HG03039 (cell line): ENCODE results near the gene NUDT3.
"Not testable (repeated sequence)": the region's sequence is repeated elsewhere in the genome, so short reads cannot be mapped to it uniquely, and the experiment has no call there.

Experiments
- ATAC-seq: cut with Tn5 transposase; IDR thresholded peaks from one replicate; pipeline ENCODE4 v1.9.1; 2021; ENCODE audit warnings: mild to moderate bottlenecking, moderate library complexity; ENCODE audit not compliant: unreplicated experiment

The NUDT3 gene

DNA sequence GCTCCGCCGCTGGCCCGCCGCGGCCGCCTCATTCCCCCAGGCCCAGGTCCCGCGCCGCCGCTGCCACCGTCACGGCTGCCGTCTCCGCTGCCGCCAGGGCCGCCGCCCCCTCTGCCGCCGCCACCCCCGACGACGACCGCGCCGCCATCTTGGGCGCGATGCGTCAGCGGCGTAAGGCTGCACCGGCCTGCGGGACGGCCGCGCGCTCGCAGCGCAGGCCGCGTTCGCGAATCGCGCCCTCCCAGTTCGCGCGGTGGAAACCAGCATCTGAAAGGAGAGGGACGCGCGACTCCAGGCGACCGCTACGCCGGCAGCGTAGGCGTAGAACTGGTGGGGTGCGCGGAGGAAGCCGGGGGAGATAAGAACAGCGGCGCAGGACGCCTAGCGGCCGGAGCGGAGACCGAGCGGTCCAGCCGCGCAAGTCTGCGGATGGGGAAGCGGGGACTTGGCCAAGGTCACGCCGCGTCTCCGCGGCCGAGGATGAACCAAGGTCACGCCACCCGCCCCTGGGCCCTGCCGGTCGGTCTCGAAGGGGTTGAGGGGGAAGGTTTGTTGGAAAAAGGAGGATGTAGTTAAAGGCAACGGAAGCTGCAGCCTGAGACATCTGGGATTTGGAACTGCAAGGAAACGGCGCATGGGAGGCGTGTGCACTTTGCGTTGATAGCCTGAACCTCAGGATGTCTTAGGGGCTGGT, at the start of gene NUDT3:
NUDT3 (minus strand) TSS at position 173 of the 694 bp plus-strand sequence. CDS start 307 bp downstream, outside the sequence.
- peak; percentile 82 for ATAC-seq

DNA sequence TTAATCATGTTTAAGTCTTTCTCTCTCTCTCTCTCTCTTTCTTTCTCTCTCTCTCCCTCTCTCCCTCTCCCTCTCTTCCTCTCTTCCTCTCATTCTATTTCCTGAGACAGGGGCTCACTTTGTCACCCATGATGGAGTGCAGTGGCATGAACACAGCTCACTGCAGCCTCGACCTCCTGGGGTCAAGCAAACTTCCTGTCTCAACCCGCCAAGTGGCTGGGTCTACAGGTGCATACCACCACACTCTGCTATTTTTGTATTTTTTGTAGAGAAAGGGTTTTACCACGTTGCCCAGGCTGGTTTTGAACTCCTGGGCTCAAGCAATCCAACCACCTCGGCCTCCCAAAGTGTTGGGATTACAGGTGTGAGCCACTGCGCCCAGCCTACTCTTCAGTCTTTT, 49.1 kb upstream of the NUDT3 start:
- ATAC-seq = no peak

DNA sequence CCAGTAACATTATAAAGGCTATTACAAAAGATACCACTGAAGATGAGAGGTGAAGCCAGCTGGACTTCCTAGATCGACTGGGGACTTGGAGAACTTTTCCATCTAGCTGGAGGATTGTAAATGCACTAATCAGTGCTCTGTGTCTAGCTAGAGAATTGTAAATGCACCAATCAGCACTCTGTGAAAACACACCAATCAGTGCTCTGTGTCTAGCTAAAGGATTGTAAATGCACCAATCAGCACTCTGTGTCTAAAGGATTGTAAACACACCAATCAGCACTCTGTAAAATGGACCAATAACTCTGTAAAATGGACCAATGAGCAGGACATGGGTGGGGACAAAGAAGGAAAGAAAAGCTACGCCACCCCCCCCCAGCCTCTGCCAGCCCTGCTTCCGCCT, 47.0 kb upstream of the NUDT3 start:
- ATAC-seq = no peak

DNA sequence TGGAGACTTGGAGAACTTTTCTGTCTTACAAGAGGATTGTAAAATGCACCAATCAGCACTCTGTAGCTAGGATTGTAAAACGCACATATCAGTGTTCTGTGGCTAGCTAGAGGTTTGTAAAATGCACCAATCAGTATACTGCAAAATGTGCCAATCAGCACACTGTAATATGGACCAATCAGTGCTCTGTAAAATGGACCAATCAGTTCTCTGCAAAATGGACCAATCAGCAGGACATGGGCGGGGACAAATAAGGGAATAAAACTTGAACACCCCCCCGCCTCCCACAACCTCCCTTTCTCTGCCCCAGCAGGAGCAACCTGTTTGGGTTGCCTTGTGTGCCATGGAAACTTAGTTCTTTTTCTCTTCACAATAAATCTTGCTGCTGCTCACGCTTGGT, 46.2 kb upstream of the NUDT3 start:
- no peak for ATAC-seq

DNA sequence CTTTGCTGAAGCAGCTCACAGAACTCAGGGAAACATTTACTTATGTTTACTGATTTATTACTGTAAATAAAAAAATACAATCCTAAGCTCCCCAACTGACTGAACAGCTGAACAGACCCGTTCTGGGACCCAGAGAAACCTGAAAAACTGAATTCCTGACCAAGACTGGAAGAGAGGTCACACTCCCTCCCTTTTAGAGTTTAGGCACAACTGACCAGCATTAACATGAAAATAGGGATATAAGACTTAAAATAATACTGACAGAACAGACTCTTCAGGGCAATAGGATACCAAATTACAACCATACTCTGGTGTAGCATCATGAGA, 45.1 kb upstream of the NUDT3 start:
- ATAC-seq = no peak

DNA sequence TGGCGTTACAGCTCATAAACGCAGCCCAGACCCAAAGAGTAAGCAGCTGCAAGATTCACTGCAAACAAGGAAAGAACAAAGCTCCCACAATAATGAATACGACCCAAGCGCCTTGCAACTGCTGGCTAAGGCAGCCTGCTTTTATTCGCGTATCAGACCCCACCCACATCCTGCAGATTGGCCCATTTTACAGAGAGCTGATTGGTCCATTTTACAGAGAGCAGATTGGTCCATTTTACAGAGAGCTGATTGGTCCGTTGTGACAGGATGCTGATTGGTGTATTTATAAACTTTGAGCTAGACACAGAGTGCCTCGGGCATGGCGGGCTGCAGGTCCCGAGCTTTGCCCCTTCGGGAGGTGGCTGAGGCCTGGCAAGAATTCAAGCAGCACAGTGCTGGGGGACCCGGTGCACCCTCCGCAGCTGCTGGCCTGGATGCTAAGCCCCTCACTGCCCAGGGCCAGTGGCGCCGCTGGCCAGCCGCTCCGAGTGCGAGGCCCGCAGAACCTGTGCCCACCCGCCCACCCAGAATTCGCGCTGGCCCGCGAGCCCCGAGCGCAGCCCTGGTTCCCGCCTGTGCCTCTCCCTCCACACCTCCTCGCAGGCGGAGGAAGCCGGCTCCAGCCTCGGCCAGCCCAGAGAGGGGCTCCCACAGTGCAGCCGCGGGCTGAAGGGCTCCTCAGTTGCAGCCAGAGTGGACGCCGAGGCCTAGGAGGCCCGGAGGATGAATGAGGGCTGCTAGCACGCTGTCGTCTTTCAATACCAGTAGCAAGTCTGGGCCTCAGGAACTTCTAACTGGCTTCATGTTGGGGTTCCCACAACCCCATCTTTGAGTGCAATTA, 44.6 kb upstream of the NUDT3 start:
- ATAC-seq = no peak

DNA sequence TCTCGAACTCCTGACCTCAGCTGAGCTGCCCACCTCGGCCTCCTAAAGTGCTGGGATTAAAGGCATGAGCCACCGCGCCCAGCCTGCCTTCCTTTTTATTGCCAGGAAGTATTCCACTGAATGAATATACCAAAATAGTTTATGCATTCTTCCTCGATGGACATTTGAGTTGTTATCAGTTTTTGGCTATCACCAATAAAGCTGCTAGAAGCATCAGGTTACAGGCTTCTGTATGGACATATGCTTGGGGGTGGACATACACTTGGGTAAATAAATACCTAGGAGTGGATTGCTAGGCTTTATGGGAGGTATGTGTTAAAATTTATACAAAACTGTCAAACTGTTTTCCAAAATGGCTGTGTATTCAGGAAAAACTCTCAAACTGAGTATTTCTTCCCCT, 43.4 kb upstream of the NUDT3 start:
- ATAC-seq = no peak

DNA sequence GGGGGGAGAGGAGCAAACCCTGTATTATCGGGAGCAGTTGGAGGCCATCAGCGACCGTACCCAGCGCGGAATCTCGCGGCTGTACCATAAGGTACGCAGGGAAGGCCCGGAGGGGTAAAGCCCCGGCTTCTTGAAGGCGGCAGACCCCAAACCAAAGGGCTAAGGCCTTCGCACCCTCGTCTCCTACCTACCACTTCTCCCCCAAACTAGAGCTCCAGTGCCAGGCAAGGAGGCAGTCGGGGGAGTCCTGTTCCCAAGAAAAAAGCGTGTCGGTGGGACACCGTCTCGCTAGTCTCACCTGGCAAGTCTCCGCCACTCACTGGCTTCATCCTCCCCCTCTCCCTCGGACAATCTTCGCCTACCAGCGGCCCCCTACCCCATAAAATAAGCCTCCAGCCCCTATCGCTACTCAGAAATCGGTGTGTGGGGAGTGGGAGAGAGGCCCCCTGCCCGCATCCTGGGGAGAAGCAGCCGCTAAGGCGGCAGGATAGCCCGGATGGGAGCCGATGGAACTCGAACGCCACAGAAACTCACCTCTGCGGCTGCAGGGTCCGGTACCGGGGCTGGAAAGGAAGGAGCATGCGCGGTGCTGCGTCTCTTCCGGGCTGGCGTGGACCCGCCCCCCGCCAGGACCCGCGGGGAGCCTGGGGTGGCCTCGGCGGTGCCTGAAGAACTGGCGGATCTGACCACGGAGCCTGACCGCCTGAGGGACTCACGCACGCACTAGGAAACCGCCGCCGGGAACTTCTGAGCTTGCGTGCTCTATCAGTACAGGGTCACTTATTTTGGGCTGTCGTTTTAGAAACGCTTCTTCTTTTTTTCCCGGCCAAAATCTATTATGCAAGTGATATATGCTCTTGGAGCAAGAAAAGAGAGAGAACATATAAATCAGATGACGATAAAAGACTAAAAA, 33.3 kb upstream of the NUDT3 start, which contains the start of gene RPS10:
RPS10 (minus strand) TSS at position 572 of the 913 bp plus-strand sequence. CDS start 848 bp downstream, outside the sequence.
- peak; percentile 80 for ATAC-seq

DNA sequence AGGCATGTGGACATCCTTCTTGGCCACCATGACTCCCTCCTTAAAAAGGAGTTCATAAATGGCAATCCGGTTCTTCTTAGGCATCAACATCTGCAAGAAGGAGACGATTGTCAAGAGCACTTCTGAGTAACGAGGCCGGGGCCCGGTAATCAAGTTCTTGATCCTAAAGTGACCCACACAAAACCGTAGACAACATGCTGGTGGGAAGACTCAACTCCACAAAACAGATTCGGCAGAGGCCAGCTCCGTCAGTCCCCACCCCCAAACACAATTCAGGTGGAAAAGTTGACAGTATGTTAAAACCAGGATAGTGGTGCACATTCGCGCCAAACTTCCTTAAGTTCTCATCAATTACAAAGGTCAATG, 32.6 kb upstream of the NUDT3 start:
- no peak for ATAC-seq

DNA sequence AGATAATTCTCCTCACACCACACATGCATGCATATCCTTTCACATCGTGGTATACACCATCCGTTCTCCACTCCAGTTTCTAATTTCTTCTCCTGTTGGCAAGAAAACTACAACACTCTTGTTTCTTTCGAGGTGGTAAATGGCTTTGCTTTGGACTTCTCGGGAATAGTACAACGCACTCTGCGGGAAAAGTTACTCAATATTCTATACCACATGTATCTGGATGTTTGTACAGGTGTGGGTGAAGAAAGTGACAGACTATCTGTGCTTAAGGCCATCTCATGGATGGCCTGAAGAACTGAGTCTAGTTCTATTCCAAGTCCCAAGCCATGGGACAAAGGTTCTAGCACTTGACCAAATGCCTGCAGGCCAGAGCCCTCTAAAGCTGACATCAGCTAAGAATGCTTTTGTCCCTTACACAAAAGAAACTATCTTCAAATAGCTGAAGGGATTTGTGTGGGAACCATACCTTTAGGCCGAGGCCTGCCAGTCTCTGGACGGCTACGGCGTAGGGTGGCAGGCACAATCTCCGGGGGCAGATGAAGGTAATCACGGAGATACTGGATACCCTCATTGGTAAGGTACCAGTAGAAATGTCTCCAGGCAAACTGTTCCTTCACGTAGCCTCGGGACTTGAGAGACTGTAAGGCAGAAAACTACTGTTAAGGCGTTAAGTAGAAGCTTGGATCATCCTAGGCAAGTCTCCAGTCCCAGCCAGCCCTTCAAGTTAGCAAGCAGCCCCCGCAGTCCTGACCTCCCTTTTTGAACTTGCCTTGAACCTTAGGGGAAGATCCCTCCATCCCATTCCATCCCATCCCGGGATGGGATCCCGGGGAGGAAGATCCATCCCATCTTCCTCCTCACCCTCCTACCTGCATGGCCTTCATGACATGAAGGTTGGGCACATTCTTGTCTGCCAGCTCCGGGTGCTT, 32.0 kb upstream of the NUDT3 start:
- ATAC-seq = no peak

DNA sequence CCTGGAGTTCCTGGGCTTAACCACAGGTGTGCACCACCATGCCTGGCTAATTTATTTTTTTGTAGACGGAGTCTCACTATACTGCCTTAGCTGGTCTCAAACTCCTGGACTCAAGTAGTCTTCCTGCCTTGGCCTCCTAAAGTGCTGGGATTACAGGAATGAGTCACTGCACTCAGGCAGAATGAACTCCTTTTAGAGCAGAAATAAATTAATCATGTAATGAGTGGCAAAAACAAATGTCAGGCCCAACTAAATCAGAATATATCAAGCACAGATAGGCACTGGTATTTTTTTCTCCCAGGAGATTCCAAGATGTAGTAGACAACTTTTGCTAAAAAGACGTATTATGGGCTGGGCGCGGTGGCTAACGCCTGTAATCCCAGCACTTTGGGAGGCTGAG, 30.8 kb upstream of the NUDT3 start:
- no peak for ATAC-seq

DNA sequence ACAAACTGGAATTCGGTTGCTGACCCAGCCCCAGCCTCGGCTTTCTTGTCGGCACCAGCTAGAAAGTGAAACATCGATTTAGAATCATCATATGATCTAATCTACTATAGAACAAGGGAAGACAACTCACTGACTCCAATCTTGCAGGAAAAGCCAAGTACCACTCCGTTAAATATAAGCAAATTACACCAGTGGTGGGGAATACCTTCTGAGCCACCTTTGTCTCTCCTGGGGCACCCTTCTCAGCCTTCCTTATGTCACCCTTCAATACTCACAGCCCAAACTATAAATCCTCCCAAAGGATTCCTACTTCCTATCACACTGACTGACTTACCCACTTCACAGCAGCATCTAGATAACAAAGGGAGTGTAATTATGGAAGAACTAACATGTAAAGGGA, 25.9 kb upstream of the NUDT3 start:
- no peak for ATAC-seq

DNA sequence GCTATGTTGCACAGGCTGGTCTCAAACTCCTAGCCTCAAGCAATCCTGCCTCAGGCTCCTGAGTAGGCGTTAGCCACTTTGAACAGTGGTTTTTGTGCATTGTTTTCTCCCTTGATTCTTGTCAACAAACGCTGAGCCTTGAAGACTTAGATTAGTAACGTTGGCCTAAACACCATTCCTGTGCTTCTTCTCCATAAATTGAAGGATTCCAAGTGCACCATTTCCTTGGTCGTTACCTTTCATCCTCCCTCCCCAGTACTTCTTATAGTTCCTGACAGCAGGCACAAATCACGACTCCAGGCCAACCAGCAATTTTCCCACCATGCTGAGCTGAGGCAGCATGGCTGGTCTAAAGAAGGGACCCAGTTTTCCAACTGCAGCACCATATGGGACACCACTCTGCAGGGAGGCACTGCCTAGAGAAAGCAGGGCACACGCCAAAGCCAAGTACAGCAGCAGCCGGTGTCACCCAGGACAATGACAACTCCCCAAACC, 24.5 kb upstream of the NUDT3 start:
- ATAC-seq = no peak

DNA sequence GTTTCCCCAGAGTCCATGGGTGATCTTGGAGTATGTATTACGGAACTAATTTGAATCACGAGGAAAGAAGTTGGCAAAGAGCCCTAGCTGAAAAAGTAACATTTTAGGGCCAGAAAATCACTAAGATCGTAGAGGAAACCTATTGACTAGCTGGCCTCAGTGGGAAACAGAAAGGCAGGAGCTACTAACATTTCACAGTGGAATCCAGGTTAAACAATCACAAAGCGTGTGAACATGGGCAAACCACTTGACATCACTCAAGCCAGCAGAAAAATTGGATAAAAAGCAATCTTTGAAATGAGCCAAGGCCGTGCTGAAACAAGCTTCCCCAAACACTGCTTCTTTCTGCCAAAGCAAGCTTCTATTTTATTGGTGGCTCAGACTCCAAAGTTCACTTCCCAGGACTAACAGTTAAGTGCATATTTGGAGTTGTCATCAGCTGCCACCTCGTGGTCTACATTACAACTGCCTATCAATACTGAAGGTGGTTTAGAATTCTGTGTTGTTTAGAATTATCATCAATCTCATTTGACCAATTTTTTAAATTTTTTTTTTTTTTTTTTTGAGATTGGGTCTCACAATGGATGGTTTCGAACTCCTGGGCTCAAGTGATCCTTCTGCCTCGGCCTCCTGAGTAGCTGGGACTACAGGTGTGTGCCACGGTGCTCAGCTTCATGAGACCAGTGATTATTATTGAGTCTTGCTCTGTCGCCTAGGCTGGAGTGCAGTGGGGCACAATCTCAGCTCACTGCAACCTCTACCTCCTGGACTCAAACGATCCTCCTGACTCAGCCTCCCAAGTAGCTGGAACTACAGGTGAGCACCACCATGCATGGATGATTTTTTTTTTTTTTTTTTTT, 22.8 kb upstream of the NUDT3 start:
- no peak for ATAC-seq

DNA sequence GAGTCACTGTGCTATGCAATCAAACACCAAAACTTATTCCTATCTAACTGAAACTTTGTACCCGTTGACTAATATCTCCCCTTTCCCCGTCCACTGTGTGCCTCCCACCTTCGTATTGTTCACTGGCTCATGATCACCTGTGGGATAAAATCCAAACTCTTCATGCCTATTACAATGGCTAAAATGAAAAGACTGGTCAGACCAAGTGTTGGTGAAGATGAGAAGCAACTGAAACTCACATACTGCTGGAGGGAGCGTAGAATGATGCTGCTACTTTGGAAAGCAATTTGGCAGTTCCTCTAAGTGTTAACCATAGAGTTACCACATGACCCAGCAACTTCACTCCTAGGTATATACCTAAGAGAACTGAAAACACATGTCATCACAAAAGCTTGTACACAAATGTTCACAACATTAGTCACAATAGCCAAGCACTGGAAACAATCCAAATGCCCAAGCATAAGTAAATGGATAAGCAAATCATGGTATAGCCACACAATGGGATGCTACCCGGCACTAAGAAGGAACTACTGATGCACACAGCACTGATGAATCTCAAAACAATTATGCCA, 20.3 kb upstream of the NUDT3 start:
- ATAC-seq = no peak

DNA sequence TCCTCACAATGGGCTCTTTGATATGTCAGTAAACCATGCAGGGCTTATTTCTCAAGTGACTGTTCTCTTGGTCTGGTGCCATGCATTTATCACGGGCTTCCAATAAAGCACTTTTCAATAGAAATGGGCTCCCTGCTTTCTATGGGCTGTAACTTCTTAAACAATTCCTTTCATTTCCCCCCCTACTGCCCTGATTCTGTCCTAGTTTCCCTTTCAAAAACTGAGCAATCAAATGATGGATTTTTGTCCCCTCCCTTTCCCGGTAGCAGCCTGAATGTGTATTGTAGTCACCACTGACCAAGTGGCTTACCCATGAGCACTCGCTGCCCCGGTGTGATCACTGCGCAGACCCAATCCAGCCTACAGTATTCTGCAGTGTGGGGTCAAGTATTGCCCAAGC, 19.5 kb upstream of the NUDT3 start:
- no peak for ATAC-seq

DNA sequence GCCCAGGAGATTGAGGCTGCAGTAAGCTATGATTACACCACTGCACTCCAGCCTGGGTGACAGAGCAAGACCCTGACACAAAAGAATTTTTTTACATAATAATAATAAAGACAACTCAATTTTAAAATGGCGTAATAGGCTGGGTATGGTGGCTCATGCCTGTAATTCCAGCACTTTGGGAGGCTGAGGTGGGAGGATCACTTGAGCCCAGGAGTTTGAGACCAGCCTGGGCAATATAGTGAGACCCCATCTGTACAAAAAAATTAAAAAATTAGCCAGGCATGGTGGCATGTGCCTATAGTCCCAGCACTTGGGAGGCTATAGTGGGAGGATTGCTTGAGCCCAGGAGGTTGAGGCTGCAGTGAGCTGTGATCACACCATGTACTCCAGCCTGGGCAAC, 15.4 kb upstream of the NUDT3 start:
- ATAC-seq = not testable (repeated sequence)

DNA sequence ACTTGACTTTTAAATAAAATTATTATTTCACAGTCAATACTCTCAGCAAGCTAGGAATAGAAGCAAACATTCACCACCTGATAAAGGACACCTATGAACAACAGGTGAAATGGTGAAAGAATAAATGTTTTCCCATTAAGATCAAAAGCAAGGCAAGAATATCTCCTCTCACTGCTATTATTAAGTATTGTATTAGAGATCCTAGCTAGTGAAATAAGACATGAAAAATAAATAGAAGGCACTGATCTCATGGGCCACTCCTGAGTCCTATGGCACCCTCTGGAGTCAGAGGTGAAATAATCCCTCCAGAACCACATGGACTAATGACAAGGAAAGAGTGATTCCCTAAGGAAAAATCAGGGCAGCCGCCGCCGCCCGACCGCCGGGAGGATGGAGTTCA, 4.0 kb upstream of the NUDT3 start:
- ATAC-seq = no peak

DNA sequence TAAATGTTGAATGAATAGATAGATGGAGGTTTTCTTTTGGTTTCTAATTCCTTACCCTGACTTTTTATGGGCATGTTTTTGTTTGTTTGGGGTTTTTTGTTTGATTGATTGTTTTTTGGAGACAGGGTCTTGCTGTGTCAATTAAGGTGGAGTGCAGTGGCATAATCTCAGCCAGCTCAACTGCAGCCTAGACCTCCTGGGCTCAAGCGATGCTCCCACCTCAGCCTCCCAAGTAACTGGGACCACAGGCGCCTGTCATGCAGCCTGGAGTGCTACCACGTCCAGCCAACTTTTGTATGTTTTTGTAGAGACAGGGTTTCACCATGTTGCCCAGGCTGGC, 1.5 kb upstream of the NUDT3 start:
- no peak for ATAC-seq
